ENCODE measurements around the gene ZNF738.
"Not testable (repeated sequence)": the region's sequence is repeated elsewhere in the genome, so short reads cannot be mapped to it uniquely, and the experiment has no call there.

The ZNF738 gene

GRCh38 chr19:21358768-21359451, at the start of gene ZNF738:
TSS of gene ZNF738 (plus strand) at chr19:21359000. CDS start at chr19:21359141, 141 bp downstream.
- in situ Hi-C loops (cut with MboI; ENCODE audit: low sequenced_read_pairs), result no loop called here

- in situ Hi-C loops (cut with MboI; ENCODE audit: low sequenced_read_pairs), result not testable (repeated sequence)
Observed at GRCh38 chr19:21312807-21313206, 46.0 kb upstream of the ZNF738 start.

DNA sequence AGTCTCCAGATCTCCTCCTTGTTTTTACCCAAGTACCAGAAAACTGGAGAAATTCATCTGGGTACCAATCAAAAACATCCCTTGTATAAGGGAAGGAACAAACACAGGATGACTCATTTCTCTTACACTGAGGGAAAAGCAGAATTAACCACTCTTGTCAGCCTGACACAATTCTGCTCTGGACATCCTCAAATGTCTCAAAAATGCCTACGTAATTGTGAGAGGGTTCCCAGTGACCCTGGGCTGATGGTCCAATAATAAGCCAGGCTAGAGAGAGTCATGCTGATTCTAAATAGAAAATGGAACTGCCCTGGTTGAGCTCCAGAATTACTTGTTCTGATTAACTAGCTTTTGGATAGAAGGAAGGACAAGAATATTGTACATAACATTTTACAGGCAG, 44.1 kb upstream of the ZNF738 start:
- in situ Hi-C loops (cut with MboI; ENCODE audit: low sequenced_read_pairs), result no loop called here

DNA sequence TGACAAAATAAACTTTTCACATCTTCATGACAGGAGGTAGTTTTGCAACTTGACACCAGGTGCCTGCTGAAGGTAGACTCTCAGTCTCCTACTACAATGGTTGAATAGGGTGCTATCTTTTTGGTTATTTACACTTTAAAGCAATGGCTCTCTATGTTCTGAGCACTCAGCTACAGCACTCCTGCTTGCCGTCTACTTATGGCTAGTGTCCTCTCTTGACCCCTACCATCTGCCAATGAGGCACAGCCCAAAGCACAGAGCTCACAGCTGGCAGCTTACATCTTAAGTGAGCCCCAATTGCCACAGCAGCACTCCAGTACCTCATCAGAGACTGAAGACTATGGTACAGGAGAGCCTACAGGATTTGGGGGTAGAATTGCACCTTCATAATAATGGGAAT, 41.0 kb upstream of the ZNF738 start:
- in situ Hi-C loops (cut with MboI; ENCODE audit: low sequenced_read_pairs), result no loop called here

- in situ Hi-C loops (cut with MboI; ENCODE audit: low sequenced_read_pairs), result no loop called here
Observed at GRCh38 chr19:21321134-21321533, 37.7 kb upstream of the ZNF738 start.

GRCh38 chr19:21321996-21322395, 36.8 kb upstream of the ZNF738 start:
- in situ Hi-C loops (cut with MboI; ENCODE audit: low sequenced_read_pairs), result no loop called here

- in situ Hi-C loops (cut with MboI; ENCODE audit: low sequenced_read_pairs), result no loop called here
Observed at GRCh38 chr19:21322528-21322927, 36.3 kb upstream of the ZNF738 start.

GRCh38 chr19:21323000-21323399, 35.8 kb upstream of the ZNF738 start:
- in situ Hi-C loops (cut with MboI; ENCODE audit: low sequenced_read_pairs), result no loop called here

GRCh38 chr19:21326169-21326568, 32.6 kb upstream of the ZNF738 start:
- in situ Hi-C loops (cut with MboI; ENCODE audit: low sequenced_read_pairs), result no loop called here

GRCh38 chr19:21328406-21328805, 30.4 kb upstream of the ZNF738 start:
- in situ Hi-C loops (cut with MboI; ENCODE audit: low sequenced_read_pairs), result no loop called here

DNA sequence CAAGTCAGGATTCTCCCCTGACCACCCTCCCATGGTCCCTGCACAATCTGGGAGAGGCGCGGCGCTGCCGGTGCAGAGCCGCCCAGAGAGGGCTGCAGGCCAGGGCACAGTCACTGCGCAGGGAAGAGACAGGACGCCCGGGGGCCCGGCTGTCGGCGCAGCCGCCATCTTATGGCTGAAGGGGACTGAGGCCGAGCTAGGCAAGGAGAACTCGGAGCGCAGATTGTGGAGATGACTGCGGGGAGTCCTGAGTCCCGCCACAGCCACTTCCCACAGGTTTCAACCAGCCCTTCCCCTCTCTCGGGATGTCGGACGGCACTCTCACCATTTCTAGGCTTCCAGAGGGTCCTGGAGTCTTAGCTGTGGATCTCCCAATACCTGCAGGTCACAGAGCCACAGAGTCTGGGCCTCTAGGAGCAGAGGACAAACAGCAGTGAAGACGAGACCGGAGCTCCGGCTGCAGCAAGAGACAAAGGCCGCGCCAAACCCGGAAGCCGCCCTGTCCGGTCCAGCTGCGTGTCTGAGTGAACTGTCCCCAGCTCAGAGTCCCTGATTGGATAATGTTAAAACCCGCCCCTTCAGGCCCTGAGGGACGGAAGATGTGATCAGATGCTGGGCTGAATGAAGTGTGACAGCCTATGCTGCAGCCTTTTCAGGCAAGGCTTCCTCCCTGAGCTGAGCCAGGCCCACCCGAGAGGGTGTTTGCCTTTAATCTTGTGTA, 29.8 kb upstream of the ZNF738 start, which contains the start of gene ZNF708:
ZNF708 (minus strand) TSS at position 526 of the 721 bp plus-strand sequence; CDS start at position 328, 198 bp downstream.
- in situ Hi-C loops (cut with MboI; ENCODE audit: low sequenced_read_pairs), result no loop called here

DNA sequence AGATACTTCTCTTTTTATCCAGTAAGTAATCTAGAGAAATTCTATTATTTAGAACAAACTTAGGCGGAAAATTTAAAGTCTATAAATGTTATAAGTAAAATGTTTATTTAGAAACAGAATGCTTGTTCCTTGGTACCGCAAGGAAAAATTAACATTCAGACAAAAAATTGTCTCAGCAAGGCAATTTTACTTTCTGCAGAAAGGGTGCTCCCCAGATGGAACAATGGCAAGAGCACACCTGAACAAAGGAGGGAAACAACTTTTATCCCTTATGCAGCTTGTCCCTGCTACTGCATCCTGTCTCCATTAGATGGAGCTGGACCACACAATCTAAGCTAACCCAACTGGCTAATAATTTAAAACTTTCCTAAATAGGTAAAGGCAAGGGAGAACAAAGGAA, 23.1 kb upstream of the ZNF738 start:
- in situ Hi-C loops (cut with MboI; ENCODE audit: low sequenced_read_pairs), result no loop called here

DNA sequence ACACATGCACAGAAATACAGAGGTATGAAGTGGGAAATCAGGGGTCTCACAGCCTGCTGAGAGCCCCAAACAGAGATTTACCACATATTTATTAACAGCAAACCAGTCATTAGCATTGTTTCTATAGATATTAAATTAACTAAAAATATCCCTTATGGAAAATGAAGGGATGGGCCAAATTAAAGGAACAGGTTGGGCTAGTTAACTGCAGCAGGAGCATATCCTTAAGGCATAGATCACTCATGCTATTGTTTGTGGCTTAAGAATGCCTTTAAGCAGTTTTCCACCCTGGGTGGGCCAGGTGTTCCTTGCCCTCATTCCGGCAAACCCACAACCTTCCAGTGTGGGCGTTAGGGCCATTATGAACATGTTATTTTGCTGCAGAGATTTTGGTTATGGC, 14.0 kb upstream of the ZNF738 start:
- in situ Hi-C loops (cut with MboI; ENCODE audit: low sequenced_read_pairs), result not testable (repeated sequence)

DNA sequence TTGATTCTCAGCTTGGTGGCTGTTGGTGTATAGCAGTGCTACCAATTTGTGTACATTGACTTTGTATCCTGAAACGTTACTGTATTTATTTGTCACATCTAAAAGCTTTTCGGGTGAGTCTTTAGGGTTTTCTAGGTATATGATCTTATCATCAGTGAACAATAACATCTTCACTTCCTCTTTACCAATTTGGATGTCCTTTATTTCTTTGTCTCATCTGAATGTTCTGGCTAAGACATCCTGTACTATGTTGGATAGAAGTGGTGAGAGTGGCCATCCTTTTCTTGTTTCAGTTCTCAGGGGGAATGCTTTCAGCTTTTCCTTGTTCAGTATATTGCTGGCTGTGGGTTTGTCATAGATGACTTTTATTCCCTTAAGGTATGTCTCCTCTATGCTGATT, 6.0 kb upstream of the ZNF738 start:
- in situ Hi-C loops (cut with MboI; ENCODE audit: low sequenced_read_pairs), result no loop called here

- in situ Hi-C loops (cut with MboI; ENCODE audit: low sequenced_read_pairs), result no loop called here
Observed at GRCh38 chr19:21362291-21362690, 3.5 kb downstream of the ZNF738 start.

GRCh38 chr19:21383980-21384582, 25.3 kb downstream of the ZNF738 start:
- in situ Hi-C loops (cut with MboI; ENCODE audit: low sequenced_read_pairs), result no loop called here

DNA sequence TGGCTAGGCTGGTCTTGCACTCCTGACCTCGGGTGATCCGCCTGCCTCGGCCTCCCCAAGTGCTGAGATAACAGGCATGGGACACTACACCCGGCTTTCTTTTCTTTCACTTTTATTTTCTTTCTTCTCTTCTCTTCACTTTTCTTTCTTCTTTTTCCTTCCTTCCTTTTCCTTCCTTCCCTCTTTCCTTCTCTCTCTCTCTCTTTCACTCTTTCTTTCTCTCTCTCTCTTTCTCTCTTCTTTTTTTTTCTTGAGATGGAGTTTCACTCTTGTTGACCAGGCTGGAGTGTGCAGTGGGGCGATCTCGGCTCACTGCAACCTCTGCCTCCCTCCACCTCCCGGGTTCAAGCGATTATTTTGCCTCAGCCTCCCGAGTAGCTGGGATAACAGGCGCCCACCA, 37.3 kb downstream of the ZNF738 start:
- in situ Hi-C loops (cut with MboI; ENCODE audit: low sequenced_read_pairs), result no loop called here

DNA sequence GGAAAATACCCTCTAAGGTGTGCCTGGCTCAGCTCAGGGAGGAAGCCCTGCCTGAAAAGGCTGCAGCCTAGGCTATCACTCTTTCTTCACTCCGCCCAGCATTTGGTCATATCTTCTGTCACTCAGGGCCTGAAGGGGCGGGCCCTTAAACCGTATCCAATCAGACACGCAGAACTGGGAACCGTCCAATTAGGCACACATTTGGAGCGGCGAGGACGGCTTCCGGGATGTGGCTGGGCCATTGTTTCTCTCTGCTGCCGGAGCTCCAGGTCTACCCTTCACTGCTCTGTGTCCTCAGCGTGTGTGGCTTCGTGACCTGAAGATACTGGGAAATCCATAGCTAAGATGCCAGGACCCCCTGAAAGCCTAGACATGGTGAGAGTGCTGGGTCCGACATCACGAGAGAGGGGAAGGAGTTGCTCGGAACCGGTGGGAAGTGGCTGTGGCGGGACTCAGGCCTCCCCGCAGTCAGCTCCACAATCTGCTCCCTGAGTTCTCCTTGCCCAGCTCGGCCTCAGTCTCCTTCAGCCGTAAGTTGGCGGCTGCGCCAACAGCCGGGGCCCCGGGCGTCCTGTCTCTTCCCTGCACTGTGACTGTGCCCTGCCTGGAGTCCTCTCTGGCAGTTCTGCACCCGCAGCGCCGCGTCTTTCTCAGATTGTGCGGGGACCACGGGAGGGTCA, 38.2 kb downstream of the ZNF738 start, which contains the start of gene ZNF493:
ZNF493 (plus strand) TSS at position 241 of the 680 bp plus-strand sequence; CDS start at position 346, 105 bp downstream.
- in situ Hi-C loops (cut with MboI; ENCODE audit: low sequenced_read_pairs), result no loop called here

- in situ Hi-C loops (cut with MboI; ENCODE audit: low sequenced_read_pairs), result no loop called here
Observed at GRCh38 chr19:21398851-21399250, 40.1 kb downstream of the ZNF738 start.

DNA sequence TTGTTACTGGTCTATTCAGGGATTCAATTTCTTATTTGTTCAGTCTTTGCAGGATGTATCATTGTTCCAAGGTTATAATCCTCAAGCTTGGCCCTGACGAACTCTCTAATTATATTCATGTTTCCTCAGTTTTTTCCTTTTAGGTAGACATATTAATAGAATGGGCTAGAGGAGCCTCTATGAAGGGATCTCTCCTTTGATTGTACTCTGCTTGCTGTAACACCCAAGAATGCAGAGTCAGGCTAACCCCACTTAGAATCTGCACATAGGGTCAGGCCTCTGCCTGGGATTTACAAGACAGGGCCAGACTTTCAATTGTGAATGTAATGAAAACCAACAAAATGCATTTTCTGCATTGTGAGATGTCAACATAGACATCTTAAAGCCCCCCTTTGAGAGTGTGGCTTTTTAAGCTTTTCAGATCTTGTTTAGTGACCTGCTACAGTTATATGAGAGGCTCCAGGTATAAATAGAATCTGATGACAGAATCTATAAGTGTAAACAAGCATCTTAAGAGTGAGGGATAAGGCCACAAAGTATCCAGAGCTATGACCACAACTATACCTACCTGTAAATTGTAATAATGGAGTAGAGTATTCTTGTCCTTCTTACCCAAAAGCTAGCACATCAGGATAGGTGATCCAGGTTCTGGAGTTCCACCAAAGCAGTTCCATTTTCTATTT, 43.6 kb downstream of the ZNF738 start:
- in situ Hi-C loops (cut with MboI; ENCODE audit: low sequenced_read_pairs), result no loop called here

DNA sequence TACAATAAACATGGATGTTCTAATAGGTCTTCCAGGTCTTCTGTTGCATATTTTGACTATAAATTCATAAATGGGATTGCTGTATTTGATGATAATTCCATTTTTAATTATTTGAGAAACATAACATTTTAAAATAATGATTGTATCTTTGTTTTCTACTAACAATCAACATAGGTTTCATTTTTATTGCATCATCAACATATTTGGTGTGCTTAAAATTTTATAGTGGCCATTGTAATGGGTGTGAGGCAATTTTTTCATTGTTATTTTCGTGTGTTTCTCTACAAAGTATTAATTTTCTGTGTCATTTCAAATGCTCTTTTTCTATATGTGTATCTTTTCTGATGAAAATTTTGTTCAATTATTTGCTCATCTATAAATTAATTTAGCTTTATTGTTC, 51.4 kb downstream of the ZNF738 start:
- in situ Hi-C loops (cut with MboI; ENCODE audit: low sequenced_read_pairs), result no loop called here
